Lung (tissue), 12 donors: ENCODE data around the gene ZNF862. TPM values are rescaled to one million over a fixed set of nuclear protein-coding genes. Genes with fewer than 3 reads are reported as not detected.

Experiments used
- ATAC-seq: fragments of 200-7000 bp; cut with Tn5 transposase; one replicate; pipeline ENCODE4 v1.9.1; 2020; ENCODE audit warnings: moderate number of reproducible peaks; ENCODE audit not compliant: insufficient read depth, low FRiP score
- DNase-seq, 3 donors: peaks; one replicate each; pipeline ENCODE4 v3.0.0-alpha.2; 2013 to 2017
- H3K27ac ChIP-seq, 2 donors: one replicate each; pipeline ENCODE4 v1.5.1; 2013; ENCODE audit warnings: mild to moderate bottlenecking in 2 of 2, moderate library complexity in 2 of 2, control low read depth in 1 of 2, inconsistent platforms in 1 of 2, low read depth in 1 of 2, low read length in 1 of 2
- H3K27me3 ChIP-seq, 3 donors: one replicate each; pipeline ENCODE4 v1.5.1; 2013; ENCODE audit warnings: low read length in 2 of 3; ENCODE audit not compliant: control insufficient read depth in 3 of 3, insufficient read depth in 3 of 3
- H3K36me3 ChIP-seq, 4 donors: one replicate each; pipeline ENCODE4 v1.5.1; 2013; ENCODE audit warnings: low read length in 4 of 4, mild to moderate bottlenecking in 1 of 4, moderate library complexity in 1 of 4; ENCODE audit not compliant: control insufficient read depth in 4 of 4, insufficient read depth in 4 of 4
- H3K4me1 ChIP-seq, 5 donors: one replicate each; pipeline ENCODE4 v1.5.1; 2013; ENCODE audit warnings: low read length in 5 of 5, mild to moderate bottlenecking in 2 of 5, moderate library complexity in 1 of 5; ENCODE audit not compliant: control insufficient read depth in 5 of 5, insufficient read depth in 5 of 5
- H3K4me3 ChIP-seq: one replicate; pipeline ENCODE4 v1.5.1; 2013; ENCODE audit warnings: mild to moderate bottlenecking, control low read depth, moderate library complexity
- H3K9ac ChIP-seq, 2 donors: one replicate each; pipeline ENCODE4 v1.5.1; 2013; ENCODE audit warnings: low read length in 2 of 2, control low read depth in 1 of 2; ENCODE audit not compliant: insufficient read depth in 1 of 2
- H3K9me3 ChIP-seq, 4 donors: one replicate each; pipeline ENCODE4 v1.5.1; 2013; ENCODE audit warnings: low read length in 3 of 4, mild to moderate bottlenecking in 1 of 4, moderate library complexity in 1 of 4; ENCODE audit not compliant: control insufficient read depth in 4 of 4, insufficient read depth in 3 of 4
- CTCF ChIP-seq: IDR thresholded peaks from 2 replicates; pipeline ENCODE4 v1.5.1; 2012; ENCODE audit warnings: mild to moderate bottlenecking; ENCODE audit errors: control extremely low read depth, extremely low read depth
- WGBS, 2 donors: extraction: QIAGEN DNeasy Blood & Tissue Kit; methylation state at CpG; one replicate each; pipeline ENCODE4 v1.1.7; 2013; 5-methylcytosine and 5-hydroxymethylcytosine counted together
- polyA plus RNA-seq, 2 donors: library from polyadenylated mRNA; stranded (reverse); fragments of 200-250 nt; gene quantifications; one replicate each; pipeline ENCODE4 v1.2.1, GENCODE V29; 2013
- total RNA-seq, 2 donors: library from RNA; depleted of rRNA in 1 of 2; stranded (reverse); fragments of >200 nt in 1 of 2; gene quantifications; one replicate each; pipeline ENCODE4 v1.2.1, GENCODE V29; 2014 to 2021
- donor health status: control.
- donor health status: control.
- donor health status: Bipolar disorder and iron deficiency.
- donor health status: healthy.
- donor health status: DM: yes; HTN: yes; CAD: no.

ZNF862 gene
- total and polyA plus RNA-seq, 4 donors: 5.2 to 22.1 (median 10.0) TPM

- ATAC-seq (no peak), DNase-seq (no peak)
- Histone ChIP-seq H3K27me3 (no peaks in the 10 kb centered on the region), H3K27ac (peak overlapping the region in 1 of 2 donors; percentile 2), H3K9ac (no peak overlapping the region), H3K4me3 (no peak overlapping the region), H3K9me3 (no peaks in the 10 kb centered on the region), H3K36me3 (peaks cover 5 to 31% (median 7%) of the 10 kb centered on the region in 4 donors), H3K4me1 (peaks cover 0 to 16% (median 10%) of the 10 kb centered on the region in 5 donors)
- TF ChIP-seq CTCF: no peak
- WGBS, 2 donors: 23 to 53% methylated on average over 6 of the region's 7 CpGs
These were observed 27.3 kb downstream of the ZNF862 start for GRCh38 chr7:149865437-149865836.

- Histone ChIP-seq H3K4me3 (no peak overlapping the region), H3K4me1 (peaks cover 0 to 16% (median 10%) of the 10 kb centered on the region in 5 donors), H3K36me3 (peaks cover 3 to 23% (median 5%) of the 10 kb centered on the region in 4 donors), H3K27me3 (no peaks in the 10 kb centered on the region), H3K27ac (peak overlapping the region in 1 of 2 donors; percentile 6), H3K9me3 (no peaks in the 10 kb centered on the region), H3K9ac (no peak overlapping the region)
- WGBS, 2 donors: 73 to 82% methylated on average over 16 of the region's 16 CpGs
- ATAC-seq (no peak), DNase-seq (no peak)
- TF ChIP-seq CTCF: no peak
These were observed 28.1 kb downstream of the ZNF862 start for GRCh38 chr7:149866139-149866778.

GRCh38 chr7:149866779-149867447, 28.7 kb downstream of the ZNF862 start:
- H3K4me1 ChIP-seq: peaks cover 0 to 16% (median 10%) of the 10 kb centered on the region in 5 donors
- no peaks in the 10 kb centered on the region for H3K27me3 ChIP-seq
- no peak for TF ChIP-seq CTCF
- no peak overlapping the region for H3K9ac ChIP-seq
- peaks cover 3 to 17% (median 5%) of the 10 kb centered on the region in 4 donors for H3K36me3 ChIP-seq
- DNase-seq (peak; percentile 86 to 94 (median 88)), ATAC-seq (no peak)
- no peak overlapping the region for H3K27ac ChIP-seq
- H3K9me3 ChIP-seq: no peaks in the 10 kb centered on the region
- WGBS, 2 donors: 38 to 50% methylated on average over 11 of the region's 11 CpGs
- no peak overlapping the region for H3K4me3 ChIP-seq
